HG03103 (cell line): ENCODE data around the gene BCL11A.
A peak's percentile ranks its signal among the peaks of the same experiment; 100 is the strongest.

Experiments
- ATAC-seq: cut with Tn5 transposase; IDR thresholded peaks from one replicate; pipeline ENCODE4 v1.9.1; 2021; ENCODE audit warnings: low read depth; ENCODE audit not compliant: unreplicated experiment

Gene BCL11A

DNA sequence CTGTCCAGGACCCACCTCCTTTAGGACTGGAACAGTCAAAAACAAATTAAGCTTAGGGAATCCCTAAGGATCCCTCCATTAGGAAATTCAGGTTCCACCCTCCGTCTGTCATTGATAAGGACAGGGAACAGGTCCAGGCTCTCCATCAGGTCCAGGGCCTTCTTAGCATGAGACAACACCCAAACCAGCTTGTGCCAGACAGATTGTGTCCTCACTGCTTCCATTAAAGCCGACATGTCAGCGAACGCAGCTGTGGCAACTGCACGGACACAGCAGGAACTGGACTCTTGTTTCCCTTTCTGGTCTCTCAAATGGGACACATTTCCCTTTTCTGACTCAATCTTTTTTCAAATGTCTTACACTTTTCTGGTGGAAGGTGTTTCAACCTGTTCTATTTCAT is 81.4 kb downstream of the BCL11A start:
- ATAC-seq, result no peak

DNA sequence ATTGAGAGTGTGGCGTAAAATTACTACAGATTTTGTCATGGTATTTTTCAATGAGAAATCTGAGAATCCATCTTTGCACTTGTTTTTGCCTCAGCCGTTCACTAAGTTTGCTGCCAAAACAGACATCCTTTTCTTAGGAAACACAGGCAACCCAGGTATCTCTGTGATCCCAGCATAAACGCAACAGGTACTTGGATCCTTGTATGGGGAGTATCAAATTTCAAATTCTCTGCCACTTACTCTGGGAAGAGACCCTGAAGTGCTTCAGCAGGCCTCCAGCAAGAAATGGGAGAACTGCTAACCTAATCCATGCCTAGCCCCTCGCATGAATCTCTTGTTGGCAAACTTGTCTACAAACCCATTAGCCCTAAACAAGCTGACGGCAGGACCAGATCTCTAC is 83.1 kb downstream of the BCL11A start:
- ATAC-seq, result no peak

DNA sequence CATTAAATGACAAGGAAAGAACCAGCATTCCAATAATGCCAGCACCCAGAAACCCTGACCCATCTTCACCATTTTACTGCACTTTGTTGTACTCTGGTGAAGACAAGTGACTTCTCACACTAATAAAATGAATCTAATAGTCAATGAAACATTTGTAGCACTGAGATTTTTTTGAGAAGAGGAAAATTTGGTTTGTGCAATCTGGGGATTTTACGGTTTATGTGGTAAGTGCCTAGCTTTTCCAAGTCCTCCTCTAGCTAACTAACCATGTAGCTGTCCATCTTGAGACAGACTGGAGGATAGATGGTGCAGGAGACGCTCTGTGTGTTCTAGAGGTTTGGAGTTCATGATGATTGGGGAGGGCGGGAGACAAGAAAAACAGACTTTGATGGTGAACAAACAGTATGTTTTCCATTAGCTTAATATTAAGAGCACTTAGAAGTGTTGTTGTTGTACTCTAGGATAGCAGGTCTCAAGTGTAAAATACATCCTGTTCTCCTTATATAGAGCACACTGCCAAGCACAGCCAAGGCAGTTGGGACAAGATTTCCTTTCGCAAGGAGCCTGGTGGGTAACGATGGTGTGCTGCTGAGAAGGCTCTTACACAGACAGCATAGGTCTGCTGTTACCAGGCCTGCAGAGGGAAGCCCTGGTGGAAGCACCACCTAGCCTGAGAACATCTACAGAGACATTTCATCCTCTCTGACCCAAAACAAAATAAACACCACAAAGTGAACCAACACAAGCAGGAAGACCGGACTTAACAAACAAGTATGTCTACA is 83.7 kb downstream of the BCL11A start:
- no peak for ATAC-seq

DNA sequence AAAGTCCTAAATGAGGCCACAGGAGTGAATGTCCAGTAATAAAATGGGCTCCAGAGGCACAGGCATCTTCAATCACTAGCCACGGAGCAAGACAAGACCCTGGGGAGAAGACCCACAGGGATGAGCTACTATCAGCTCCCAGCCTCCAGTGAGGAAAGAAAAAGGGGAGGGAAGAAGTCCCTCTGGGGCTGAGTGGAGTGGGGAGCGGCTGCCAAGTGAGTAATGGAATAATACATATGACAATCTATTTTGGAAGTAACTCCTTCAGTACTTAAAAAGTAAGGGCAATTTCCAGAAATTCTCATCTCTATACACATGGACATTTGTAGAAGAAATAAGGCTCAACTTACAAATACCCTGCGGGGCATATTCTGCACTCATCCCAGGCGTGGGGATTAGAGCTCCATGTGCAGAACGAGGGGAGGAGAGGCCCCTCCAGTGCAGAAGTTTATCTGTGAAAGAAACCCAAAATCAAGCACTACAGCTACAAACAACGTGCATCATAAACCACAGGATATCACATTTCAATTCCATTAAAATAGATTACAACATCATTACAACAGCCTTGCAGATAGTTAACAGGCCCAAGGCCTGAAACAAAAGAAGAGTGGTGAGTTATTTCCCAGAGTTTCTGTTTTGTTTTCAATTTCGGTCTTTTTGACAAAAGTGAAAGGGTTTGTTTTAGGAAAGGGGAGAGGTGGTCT is 84.9 kb downstream of the BCL11A start:
- peak; percentile 53 for ATAC-seq

DNA sequence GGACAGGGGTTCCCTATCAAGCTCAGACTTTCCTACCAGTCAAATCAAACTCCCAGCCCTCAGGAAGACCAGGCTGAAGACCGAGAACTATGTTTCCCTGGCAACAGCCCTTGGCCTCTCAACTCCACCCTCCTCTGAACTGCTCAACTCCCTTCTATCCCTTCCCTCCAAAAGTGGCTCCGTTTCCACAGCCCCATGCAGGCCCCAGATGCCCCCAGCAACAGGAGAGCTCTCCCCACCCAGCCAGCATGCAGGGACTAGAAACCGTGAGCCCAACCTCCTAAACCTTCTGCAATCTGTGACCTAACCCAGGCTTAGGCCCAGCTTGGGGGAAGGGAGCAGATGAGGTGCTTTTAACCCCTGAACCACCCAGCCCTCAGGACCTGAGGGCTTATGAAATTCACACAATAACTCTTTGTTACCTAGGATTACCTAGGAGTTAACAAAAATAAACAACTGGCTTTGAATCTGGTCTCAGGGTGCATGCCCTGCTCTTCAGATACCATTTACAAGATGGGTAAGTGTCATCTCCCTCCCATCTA is 87.2 kb downstream of the BCL11A start:
- ATAC-seq, result no peak

DNA sequence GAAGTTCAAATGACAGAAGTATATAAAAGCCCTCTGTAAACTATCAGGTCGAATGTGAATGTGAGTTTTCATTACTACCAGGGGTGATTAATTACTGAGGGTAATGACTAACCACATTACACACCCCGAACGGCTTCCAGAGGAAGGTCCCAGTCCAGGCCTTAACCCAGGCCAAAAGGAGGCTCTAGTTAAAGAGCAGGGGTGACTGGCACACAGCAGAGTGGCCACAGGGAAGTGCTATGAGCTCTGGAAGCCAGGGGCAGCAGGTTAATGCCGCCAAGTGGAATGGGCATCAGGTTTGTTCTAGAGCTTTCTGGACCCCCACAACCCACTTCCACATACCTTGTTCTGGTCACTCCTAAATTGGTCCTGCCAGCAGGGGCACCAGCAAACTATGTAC is 87.7 kb downstream of the BCL11A start:
- ATAC-seq, result no peak

DNA sequence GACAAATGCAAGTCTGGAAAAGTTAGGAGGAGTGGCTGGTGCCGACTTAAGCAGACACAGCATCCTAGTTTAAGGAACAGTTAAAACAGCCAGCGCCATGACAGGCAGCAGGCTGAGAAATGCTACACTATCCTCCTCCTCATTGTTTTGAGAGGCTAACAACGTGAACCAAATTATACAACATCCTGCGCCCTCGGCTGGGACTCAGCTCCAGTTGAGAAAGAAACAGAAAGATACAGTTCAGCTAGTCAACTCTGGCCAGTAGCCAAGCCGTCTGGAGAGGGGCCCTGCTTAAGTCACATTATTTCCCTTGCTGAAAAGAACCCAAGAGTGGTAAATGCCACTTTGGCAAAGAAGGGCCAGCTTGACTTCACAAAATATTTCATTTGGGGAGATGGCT is 90.2 kb downstream of the BCL11A start:
- ATAC-seq, result no peak

DNA sequence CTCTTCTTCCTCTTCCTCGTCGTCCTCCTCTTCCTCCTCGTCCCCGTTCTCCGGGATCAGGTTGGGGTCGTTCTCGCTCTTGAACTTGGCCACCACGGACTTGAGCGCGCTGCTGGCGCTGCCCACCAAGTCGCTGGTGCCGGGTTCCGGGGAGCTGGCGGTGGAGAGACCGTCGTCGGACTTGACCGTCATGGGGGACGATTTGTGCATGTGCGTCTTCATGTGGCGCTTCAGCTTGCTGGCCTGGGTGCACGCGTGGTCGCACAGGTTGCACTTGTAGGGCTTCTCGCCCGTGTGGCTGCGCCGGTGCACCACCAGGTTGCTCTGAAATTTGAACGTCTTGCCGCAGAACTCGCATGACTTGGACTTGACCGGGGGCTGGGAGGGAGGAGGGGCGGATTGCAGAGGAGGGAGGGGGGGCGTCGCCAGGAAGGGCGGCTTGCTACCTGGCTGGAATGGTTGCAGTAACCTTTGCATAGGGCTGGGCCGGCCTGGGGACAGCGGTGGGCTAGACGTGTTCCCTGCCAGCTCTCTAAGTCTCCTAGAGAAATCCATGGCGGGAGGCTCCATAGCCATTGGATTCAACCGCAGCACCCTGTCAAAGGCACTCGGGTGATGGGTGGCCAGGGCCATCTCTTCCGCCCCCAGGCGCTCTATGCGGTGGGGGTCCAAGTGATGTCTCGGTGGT is 91.9 kb downstream of the BCL11A start:
- ATAC-seq, result no peak

DNA sequence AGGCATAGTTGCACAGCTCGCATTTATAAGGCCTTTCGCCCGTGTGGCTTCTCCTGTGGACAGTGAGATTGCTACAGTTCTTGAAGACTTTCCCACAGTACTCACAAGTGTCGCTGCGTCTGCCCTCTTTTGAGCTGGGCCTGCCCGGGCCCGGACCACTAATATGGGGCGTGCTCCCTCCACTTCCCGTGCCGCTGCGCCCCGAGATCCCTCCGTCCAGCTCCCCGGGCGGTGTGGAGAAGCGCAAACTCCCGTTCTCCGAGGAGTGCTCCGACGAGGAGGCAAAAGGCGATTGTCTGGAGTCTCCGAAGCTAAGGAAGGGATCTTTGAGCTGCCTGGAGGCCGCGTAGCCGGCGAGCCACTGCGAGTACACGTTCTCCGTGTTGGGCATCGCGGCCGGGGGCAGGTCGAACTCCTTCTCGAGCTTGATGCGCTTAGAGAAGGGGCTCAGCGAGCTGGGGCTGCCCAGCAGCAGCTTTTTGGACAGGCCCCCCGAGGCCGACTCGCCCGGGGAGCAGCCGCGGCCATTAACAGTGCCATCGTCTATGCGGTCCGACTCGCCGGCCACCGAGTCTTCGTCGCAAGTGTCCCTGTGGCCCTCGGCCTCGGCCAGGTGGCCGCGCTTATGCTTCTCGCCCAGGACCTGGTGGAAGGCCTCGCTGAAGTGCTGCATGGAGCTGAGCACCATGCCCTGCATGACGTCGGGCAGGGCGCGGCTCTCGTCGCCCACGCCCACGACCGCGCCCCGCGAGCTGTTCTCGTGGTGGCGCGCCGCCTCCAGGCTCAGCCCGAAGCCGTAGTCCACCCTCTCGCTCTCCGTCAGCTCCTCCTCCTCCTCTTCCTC is 92.7 kb downstream of the BCL11A start:
- no peak for ATAC-seq

DNA sequence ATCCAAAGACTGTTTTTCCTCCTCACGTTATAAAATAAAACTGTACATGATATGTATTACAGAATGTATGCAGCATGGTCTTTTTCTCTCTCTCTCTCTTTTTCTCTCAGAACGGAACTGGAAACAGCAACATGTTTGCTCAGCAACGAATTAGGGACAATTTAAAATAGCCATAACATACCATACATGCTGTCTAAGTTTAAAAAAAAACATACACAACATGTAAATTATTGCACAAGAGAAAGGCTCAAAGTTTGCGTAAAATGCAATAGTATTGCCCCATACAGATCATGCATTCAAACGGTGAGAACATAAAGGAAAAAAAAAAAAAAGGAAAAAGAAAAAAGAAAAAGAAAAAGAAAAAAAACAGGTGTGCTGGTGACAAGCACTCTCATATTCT is 93.6 kb downstream of the BCL11A start:
- no peak for ATAC-seq

DNA sequence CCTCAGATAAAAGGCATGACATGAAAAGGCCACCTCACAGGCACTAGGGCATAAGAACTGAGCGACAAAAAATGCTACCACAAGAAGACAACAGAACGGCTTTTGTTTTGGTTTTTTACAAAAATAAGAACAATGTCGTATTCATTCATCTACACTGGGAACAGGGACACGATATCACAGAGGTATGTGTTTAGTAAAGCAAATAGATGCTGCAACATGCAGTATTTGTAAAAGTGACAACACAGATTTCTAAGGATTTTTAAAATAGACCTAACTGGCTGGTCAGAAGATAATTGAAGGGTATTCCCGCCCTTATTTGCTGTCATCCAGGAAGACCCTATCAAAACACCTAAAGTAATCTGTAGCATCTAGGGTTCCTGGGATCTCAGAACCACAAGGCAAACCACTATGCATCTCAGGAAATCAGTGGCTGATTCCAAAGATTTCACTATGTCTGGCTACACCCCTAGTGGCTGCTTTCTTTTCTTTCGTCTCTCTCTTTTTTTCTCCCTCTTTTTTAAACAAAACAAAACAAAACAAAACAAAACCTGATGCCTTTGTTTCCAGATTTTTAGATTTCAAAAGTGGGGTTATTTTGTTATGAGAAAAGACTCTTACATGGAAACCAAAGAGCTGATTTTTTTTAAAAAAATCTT is 97.2 kb downstream of the BCL11A start:
- ATAC-seq, result no peak

DNA sequence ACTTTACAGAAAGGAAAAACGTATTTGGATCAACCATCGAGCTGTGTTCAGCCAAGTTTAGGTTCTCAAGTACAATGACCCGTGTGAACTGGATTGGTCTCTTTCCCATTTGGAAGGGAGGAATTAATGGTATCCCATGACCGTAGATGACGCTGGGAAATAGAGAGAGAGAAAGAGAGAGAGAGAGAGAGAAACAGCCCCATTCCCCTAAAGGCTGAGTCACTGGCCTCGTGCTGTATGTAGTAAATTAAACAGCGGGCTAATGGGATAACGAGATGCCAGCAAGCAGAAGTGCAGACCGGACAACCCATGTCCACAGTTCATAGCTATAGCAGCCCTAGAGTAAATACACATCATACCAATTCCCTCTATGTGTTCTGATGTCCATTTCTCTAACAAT is 99.6 kb downstream of the BCL11A start:
- ATAC-seq, result no peak

DNA sequence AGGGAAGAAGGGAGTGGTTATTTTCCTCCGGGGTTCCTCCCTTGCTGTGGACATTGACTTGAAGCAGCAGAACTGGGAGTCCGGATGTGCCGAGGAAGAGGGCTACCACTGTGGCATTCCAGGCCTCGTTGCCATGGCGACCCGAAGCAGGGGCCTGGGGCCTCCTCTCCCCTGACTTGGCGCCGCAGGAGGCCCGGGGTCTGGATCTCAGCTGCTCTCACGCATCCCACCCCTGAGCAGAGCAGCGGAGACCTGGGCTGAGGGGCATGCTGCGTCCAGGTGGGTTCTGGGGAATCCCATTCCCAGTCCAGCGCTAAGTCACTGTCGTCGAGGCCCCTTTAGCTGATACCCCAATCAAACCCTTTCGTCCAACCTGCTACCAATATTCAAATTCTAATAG is 100.2 kb downstream of the BCL11A start:
- ATAC-seq, result no peak

DNA sequence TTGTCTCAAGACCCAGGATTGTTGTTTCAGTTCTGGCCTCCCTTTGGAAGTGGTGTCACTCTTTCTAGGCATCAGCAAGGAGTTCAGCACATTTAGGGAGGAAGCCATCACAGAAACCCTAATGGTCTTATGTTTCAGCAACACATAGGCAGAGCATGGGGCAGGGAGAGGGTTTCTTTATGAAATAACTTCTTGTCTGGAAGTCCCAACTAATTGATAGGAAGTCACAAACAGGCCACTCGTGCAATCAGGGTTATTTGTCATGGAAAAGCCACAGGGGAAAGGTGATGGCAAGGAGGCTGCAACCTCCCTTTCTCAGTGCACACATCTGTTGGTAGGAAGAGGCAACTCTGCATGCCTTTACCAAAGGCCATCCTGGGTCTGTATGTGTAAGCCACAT is 103.0 kb downstream of the BCL11A start:
- no peak for ATAC-seq

DNA sequence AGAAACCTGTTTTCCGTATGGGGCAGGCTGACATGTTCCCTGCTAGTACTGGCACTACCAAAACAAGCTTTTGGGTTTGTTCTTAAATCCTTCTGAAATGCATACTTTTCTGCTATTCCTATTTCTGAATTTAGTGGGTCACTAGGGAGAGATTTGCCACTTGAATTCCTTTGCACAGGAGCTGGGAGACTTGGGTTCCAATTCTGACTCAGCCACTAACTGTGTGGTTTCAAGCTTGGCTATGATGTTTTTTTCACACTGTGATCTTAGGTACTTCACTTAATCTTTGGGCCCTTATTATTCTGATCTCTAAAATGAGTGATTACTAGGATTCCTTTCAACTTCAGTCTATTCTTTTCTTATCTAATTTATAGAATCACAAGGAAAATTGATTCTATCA is 105.5 kb downstream of the BCL11A start:
- ATAC-seq, result no peak

DNA sequence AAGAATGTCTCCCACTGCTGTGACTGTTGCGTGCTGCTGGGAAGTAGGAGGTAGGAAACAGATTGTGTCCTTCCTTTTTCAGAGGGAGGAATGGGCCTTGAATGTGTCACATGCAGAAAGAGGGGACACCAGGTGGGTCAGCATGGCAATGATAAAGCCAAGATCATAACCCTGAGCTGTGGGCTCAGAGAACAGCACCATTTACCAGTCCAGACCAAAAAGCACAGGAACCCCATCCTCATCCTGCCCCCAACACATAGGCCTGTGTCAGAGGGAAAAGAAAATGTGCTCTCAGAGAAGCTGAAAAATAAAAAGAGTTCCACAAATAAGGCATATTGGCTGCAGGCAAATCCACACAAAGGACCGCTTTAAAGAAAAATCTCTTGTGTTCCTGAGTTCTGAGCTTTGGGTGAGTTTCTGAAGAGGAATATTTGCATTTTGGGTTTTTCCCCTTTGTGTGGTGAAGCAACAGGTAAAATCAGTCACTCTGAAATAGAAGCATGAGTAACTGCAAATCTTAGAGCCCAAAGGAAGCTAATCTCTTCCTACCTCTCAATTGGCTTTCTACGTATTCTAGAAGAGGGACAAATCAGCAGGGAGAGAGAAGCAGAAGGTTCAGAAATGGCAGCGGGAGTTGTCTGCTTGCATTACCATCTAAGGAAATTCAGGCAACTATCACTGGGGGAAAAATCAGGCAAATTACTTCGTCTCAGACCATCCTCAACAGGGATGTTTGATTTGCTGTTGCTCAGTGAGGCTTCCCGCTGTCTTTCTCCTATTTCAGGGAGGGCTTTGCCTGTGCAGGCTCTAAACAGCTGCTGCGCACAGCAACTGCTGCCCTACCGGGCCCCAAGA is 106.8 kb downstream of the BCL11A start:
- ATAC-seq, result peak; percentile 82

DNA sequence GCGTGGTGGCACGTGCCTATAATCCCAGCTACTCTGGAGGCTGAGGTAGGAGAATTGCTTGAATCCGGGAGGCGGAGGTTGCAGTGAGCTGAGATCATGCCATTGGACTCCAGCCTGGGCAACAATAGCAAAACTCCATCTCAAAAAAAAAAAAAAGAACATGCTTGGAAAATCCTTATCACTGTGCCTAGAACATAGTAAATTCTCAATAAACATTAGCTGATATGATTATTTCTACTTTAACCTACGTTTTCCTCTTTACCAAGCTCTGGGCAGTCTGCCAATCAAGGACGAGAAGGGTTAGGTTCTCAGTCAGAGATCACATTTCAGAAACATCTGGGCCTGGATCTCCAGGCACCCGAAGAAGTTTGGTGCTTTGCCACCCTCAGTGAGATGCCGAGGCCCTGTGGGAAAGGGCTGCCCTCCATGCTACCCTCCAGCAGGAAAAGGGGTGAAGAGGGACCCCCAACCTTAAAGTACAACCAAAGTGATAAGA is 107.7 kb downstream of the BCL11A start:
- no peak for ATAC-seq

DNA sequence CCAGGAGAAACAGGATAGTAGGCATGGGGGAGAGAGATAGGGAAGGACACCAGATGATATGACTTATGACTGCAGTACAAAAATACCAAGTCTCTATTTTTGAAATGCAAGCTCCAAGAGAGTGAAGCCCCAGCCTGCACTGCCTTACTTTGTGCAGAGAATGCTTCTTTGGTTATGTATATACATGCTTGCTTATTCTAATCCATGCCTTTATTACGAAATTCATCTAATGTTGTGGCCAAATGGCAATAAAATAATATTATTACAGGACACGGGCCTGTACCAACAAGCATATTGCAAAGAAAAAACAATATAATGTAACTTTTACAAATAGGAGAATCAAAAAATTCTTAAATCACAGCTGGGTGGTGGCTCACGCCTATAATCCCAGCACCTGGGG is 110.8 kb downstream of the BCL11A start:
- no peak for ATAC-seq

DNA sequence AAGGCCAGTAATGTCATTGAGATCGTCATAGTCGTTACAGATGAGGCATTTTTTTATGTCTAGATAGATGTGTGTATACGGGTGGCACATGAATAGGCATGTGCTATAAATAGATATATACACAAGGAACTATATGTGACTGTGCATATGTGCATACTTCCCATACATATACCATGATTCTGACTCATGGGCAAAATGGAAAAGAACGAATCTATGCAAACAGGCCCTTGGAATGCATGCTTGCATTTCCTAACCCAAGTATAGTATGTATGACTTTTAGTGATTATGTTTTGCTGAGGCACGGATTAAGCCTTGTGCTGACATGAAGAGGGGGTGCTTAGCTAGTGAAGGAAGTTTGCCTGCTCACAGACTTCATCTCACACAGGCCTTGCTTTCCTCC is 111.7 kb downstream of the BCL11A start:
- no peak for ATAC-seq
